GM21723 (cell line): ENCODE results near the gene TBK1.

Source experiments
- ATAC-seq: cut with Tn5 transposase; IDR thresholded peaks from one replicate; pipeline ENCODE4 v1.9.1; 2021; ENCODE audit warnings: mild to moderate bottlenecking, moderate library complexity; ENCODE audit not compliant: unreplicated experiment

The TBK1 gene

GRCh38 chr12:64450711-64451486, 1.0 kb upstream of the TBK1 start:
- no peak for ATAC-seq

- peak; percentile 4 for ATAC-seq
These were observed 824 bp downstream of the TBK1 start for GRCh38 chr12:64452559-64453329.

- ATAC-seq, result no peak
These were observed 3.6 kb downstream of the TBK1 start for GRCh38 chr12:64455506-64455905.

DNA sequence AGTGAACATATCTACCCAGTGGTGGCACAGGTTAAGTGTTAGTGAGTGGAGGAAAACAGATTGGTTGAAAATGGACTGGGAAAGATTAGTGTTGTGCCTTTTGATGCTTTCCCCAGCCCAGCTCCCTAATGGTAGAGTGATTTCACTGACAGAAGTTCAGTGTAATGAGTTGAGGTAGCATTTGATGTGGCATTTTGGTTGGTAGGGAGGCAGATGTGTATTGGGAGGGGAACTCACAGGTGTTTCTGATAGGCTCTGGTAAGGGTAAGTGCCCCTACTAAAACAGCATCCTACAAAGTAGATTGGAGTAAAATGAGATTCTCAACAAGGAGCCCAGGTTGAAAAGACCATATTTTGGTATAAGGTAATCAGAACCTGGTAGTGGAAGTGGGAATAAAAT, 4.2 kb downstream of the TBK1 start:
- ATAC-seq, result no peak

GRCh38 chr12:64457032-64457431, 5.1 kb downstream of the TBK1 start:
- ATAC-seq, result no peak

DNA sequence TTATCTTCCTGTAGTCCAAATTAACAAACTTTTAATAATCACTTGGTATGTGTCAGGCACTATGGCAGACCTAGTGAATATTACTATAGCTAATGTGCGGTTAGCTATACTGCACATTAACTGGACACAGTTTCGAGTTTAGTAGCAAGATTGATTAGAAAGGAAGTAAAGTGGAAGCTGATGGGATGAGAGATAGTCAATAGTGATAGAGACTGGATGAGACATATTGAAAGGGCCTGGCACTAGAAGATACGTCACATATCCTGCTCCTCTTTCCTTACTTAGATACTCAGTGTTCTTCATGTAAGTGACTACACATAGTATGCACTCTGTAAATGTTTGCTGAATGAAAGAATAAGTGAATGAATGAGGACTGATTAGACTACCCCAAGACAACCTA, 5.5 kb downstream of the TBK1 start:
- ATAC-seq, result no peak

GRCh38 chr12:64457923-64458322, 6.0 kb downstream of the TBK1 start:
- ATAC-seq, result no peak

DNA sequence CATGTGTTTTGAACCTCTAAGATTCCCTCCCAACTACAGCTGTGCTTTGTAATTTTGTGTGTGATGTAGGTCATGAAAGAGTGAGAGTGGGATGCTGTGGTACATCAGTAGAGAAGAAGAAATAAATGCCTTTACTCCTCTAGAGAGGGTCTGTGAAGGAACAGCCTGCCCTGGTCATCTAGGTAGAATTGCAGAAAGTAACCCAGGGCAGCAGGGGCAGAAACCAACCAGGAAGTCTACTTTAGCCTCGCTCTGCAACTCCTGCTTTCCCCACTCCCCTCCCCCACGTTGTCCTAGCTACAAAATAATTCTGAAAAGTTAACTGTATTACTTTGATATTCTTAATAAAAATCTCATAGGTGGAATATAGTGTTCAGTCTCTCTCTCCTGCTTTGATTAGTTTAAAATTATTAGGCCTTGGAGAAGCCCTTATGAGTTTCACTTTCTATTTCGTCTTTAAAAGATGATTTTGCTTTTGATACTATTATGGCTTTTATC, 7.5 kb downstream of the TBK1 start:
- peak; percentile 61 for ATAC-seq

GRCh38 chr12:64461634-64462414, 9.9 kb downstream of the TBK1 start:
- ATAC-seq, result no peak

DNA sequence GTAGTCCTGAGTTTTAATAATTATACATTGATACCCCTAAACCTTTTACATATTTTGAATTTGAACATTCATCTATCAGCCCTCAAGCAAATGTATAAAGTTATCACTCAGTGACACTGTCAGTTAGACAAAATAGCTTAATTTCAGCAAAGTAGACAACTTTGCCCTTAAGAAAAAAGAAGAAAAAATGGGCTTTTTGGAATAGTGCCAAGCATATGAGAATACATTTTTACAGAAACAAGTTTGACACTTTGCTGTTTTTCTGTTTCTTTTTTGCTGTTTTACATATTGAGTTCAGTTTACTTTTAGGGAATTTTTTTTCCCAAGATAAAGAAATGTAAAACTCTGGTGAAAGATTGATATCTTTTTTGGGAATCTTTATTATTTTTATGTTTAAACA, 14.3 kb downstream of the TBK1 start:
- ATAC-seq, result no peak

GRCh38 chr12:64468966-64469365, 17.0 kb downstream of the TBK1 start:
- no peak for ATAC-seq

- ATAC-seq, result no peak
These were observed 17.7 kb downstream of the TBK1 start for GRCh38 chr12:64469455-64470142.

DNA sequence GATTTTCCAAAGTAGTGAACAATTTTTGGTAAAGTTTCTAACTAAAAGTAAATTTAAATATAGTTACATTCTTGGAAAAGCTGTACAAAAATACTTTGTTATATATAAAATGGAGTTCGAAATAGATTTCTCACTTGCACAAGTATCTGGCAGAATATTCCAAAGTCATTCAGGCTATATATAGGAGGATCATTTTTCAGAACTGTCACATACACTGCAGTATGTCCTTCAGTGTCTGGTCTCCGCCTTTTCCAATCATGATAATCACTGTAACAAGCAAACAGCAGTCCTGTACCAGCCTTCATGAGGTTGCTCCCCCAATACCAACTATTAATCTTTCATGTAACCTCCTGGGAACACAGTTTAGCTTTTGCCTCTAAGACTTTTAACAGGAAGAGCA, 18.6 kb downstream of the TBK1 start:
- ATAC-seq, result no peak

GRCh38 chr12:64473176-64473575, 21.3 kb downstream of the TBK1 start:
- ATAC-seq, result no peak

- no peak for ATAC-seq
These were observed 23.6 kb downstream of the TBK1 start for GRCh38 chr12:64475518-64475917.

DNA sequence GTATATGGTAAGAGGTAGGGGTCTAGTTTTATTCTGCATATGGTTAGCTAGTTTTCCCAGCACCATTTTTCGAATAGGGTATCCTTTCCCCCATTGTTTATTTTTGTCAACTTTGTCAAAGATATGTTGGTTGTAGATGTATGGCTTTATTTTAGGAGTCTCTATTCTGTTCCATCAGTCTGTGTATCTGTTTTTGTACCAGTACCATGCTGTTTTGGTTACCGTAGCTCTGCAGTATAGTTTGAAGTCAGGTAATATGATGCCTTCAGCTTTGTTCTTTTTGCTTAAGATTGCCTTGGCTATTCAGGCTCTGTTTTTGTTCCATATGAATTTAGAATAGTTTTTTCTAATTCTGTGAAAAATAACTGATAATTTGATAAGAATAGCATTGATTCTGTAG, 24.9 kb downstream of the TBK1 start:
- ATAC-seq, result no peak

DNA sequence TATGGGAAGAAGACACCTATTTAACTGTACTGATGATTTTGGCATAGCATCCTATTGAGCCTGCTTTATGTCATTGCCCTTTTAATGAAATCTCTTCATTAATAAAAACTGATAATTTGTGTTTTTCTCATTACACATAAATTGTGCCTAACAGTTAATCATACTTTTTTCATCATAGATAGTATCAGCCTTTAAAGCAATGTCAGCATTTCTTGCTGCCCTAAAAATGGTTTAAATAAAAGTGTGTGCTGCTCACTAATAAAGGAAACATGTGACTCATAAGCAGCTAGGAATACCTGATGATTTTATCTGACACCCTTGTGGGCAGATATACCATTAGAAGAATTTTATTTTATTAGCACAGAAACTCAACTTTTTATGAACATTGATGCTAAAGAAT, 26.7 kb downstream of the TBK1 start:
- no peak for ATAC-seq

DNA sequence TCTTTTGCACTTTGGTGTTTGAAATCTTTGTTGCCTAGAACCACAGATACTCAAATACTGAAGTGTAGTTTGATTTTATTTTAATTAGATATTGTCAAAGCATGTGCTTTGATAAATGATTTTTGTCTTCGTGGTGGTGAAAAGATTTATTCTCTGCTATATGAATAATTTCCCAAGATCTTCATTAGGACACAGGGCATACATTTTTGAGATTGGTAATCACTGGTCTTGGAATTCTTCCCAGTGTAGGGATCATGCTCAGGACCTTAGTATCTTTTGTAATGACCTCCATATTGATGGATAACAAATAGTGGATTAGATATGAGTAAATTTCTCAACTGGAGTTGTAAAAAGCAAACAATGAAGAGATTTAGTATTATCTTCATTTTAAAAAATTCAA, 28.2 kb downstream of the TBK1 start:
- no peak for ATAC-seq

GRCh38 chr12:64486657-64487056, 34.7 kb downstream of the TBK1 start:
- no peak for ATAC-seq

DNA sequence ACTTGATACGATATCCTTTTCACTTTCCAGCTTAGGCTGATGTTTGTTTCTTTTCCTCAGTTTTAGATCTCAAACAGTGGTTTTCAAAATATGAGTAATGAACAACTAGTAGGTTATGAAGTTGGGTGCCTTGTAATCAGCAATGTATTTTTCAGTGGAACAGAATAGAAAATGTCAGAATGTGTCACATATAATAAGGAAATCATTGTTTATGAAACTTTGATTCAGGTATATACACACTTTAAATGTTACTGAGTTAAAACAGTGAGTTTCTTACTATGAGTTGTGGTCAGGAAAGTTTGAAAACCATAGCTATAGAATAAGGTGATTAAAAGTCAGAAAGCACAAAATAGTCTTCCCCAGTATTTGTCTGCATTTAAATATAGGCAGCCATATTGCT, 39.8 kb downstream of the TBK1 start:
- ATAC-seq, result no peak

DNA sequence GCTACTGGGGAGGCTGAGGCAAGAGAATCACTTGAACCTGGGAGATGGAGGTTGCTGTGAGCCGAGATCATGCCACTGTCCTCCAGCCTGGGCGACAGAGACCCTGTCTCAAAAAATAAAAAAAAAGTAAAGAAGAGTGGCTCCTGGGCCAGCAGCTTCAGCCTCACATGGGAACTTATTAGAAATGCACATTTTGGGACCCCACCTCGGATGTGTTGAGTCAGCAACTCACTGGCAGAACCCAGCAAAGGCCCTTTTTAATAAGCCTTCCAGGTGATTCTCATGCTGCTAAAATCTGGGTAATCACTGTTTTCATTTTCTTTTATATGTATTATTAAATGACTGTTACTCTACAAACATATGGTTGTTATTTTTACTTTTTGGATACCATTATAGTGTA, 41.6 kb downstream of the TBK1 start:
- no peak for ATAC-seq
